ENCODE data around the gene TRNT1. TPM values are rescaled to one million over a fixed set of nuclear protein-coding genes. Genes with fewer than 3 reads are reported as not detected.

Gene TRNT1
- total RNA-seq, 4 donors from 2014 or later, result 22.6 to 52.0 (median 31.7) TPM

DNA sequence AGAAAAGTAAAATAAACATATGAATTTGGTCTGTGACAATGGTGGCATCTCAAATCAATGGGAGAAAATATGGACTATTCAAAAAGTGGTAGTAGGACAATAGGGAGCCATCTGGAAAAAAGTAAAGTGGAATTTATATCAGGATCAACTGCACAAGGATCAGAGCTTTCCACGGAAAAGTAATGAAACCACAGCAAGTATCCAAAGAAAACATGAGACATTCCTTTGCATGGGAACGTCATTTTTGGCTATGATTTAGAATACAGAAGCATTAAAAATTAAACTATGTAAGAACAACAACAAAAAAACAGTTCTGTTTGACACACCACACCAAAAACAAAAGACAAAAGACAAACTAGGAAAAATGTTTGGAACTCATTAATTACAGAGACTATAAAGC, 34.1 kb downstream of the TRNT1 start:
- Histone ChIP-seq H3K27ac (no peak overlapping the region), H3K4me3 (no peak overlapping the region), H3K9me3 (no peaks in the 10 kb centered on the region), H3K27me3 (no peaks in the 10 kb centered on the region), H3K36me3 (peaks cover 0 to 82% (median 0%) of the 10 kb centered on the region in 3 donors), H3K4me1 (no peaks in the 10 kb centered on the region)
- DNase-seq, result no peak
- no peak for TF ChIP-seq POLR2A (IDR thresholded peaks at IDR 0.05)
- TF ChIP-seq CTCF (IDR thresholded peaks at IDR 0.05), result no peak

DNA sequence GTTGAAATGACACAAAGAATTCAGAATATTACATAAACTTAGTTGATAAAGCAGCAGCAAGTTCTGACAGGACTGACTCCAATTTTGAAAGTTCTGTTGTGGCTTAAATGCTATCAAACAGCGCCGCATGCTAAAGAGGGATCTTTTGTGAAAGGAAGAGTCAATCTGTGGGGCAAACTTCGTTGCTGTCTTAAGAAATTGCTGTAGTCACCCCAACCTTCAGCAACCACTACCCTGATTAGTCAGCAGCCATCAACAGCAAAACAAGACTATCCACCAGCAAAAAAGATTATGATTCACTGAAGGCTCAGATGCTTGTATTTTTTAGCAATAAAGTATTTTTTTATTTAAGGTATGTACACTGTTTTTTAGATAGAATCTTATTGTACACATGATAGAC, 38.5 kb downstream of the TRNT1 start:
- no peaks in the 10 kb centered on the region for H3K4me1 ChIP-seq
- no peak for DNase-seq
- TF ChIP-seq POLR2A (IDR thresholded peaks at IDR 0.05) (no peak), CTCF (IDR thresholded peaks at IDR 0.05) (no peak)
- peaks cover 0 to 81% (median 5%) of the 10 kb centered on the region in 3 donors for H3K36me3 ChIP-seq
- no peaks in the 10 kb centered on the region for H3K9me3 ChIP-seq
- H3K27me3 ChIP-seq, result no peaks in the 10 kb centered on the region
- no peak overlapping the region for H3K27ac ChIP-seq
- no peak overlapping the region for H3K4me3 ChIP-seq

DNA sequence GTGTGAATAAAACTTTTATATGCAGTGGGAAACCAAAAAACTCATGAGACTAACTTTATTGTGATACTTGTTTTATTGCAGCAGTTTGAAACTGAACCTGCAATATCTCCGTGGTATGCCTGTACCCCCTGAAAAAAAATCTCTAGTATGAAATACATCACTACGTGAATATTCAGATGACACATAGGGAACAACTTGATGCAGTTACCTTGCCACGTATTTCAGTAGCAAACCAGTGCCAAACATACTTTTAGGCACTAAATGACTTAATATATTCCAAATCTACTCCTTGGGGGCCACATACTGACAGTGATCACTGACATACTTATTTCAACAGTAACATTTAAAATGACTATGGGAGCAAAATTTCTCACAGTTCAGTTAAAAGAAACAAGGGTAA, 38.9 kb downstream of the TRNT1 start:
- Histone ChIP-seq H3K4me1 (no peaks in the 10 kb centered on the region), H3K36me3 (peaks cover 0 to 85% (median 5%) of the 10 kb centered on the region in 3 donors), H3K27ac (no peak overlapping the region), H3K4me3 (no peak overlapping the region), H3K9me3 (no peaks in the 10 kb centered on the region), H3K27me3 (no peaks in the 10 kb centered on the region)
- no peak for DNase-seq
- TF ChIP-seq CTCF (IDR thresholded peaks at IDR 0.05), result no peak
- no peak for TF ChIP-seq POLR2A (IDR thresholded peaks at IDR 0.05)

DNA sequence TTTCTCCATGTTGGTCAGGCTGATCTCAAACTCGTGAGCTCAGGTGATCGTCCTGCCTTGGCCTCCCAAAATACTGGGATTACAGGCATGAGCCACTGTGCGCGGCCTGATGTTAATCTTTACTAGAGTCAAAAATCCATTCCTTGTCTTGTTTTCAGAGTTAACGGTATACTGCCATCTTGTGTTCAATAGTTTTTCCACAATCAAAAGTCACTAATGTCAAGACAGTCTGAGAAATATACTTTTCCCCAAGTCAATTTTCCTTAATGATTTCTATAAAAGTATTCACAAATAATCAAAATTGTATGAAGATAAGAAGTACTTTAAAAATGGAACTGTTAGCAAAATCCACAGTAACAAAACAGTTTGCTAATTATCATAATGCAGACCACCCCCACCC, 44.3 kb downstream of the TRNT1 start:
- Histone ChIP-seq H3K36me3 (peaks cover 0 to 75% (median 5%) of the 10 kb centered on the region in 3 donors), H3K27me3 (no peaks in the 10 kb centered on the region), H3K4me3 (no peak overlapping the region), H3K9me3 (no peaks in the 10 kb centered on the region), H3K4me1 (peaks cover 0 to 16% (median 0%) of the 10 kb centered on the region in 4 donors), H3K27ac (no peak overlapping the region)
- DNase-seq, result no peak
- no peak for TF ChIP-seq POLR2A (IDR thresholded peaks at IDR 0.05)
- TF ChIP-seq CTCF (IDR thresholded peaks at IDR 0.05), result peak in 4 of 6 experiments; percentile 9 to 40 (median 36)

- peaks cover 0 to 58% (median 0%) of the 10 kb centered on the region in 3 donors for H3K36me3 ChIP-seq
- no peak for DNase-seq
- no peaks in the 10 kb centered on the region for H3K27me3 ChIP-seq
- peaks cover 0 to 30% (median under 1%) of the 10 kb centered on the region in 4 donors for H3K4me1 ChIP-seq
- peak overlapping the region; percentile 4 to 75 (median 43) for H3K27ac ChIP-seq
- TF ChIP-seq POLR2A (IDR thresholded peaks at IDR 0.05) (no peak), CTCF (IDR thresholded peaks at IDR 0.05) (no peak)
- H3K9me3 ChIP-seq, result no peaks in the 10 kb centered on the region
- H3K4me3 ChIP-seq, result peak overlapping the region in 2 of 4 donors; percentile 23 to 27
Observed at GRCh38 chr3:3172627-3173026, 45.9 kb downstream of the TRNT1 start.

All from Peyer's patch (tissue), 4 donors.